ENCODE results near the gene DCPS.
"Not testable (repeated sequence)": the region's sequence is repeated elsewhere in the genome, so short reads cannot be mapped to it uniquely, and the experiment has no call there.

Gene DCPS

DNA sequence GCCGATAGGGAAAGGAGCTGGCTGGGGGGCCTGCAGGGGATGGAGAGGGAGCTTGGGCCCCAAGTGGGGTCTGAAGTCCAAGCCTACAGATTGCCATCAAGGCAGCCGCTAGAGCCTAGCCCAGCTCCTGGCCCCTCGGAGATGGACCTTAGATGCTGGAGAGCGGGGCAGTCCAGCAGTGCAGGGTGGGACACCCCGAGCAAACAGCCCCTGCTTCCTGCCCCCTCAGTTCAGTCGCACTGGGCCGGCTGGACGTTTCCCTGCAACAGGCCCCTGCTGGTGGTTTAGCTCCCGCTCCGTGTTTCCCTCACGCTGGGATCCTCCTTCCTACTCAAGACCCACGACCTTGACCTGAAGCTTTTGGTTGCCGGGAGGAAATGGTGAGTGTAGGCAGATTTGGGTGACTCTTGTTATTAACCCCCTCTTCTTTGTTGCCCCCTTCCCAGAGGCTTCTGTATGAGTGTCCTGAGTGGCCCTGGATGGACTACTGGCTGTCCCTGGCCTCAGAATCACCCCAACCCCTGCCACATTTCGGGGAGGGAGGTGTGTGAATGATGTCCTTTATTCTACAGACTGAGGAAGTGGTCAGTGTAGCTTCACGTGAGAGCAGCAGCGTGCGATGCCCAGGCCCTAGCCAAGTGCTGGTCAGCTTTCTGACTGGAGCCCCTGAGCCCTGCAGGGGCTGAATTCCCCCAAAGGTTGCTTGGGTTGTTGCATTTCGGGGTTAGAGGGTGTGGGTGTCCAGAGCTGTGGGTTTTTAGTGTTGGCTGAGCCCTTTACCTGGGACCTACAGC lies 54.3 kb downstream of the DCPS start:
- DNase-seq (ENCODE audit: extremely low read depth in 1 of 2, low read depth in 1 of 2), result no peak

DNA sequence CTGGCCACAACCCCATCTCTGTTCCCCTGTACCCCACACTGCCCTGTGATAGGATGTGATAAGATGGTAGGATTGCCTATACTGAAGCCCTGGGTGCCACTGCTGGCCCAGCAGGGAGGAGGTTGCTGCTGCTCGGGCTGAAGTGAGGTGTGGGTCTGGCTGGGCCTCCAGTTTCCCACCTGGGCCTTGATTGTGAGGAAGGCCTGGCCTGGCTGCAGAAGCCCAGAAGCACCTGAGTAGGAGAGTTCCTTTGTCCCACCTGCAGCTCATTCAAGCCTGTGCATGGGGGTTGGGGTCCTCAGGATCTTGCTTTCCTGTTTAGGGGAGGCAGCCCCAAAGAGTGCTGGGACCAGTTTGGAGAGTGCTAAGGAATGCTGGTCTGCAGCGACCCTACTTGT lies 54.9 kb downstream of the DCPS start:
- DNase-seq (ENCODE audit: extremely low read depth in 1 of 2, low read depth in 1 of 2), result no peak

DNA sequence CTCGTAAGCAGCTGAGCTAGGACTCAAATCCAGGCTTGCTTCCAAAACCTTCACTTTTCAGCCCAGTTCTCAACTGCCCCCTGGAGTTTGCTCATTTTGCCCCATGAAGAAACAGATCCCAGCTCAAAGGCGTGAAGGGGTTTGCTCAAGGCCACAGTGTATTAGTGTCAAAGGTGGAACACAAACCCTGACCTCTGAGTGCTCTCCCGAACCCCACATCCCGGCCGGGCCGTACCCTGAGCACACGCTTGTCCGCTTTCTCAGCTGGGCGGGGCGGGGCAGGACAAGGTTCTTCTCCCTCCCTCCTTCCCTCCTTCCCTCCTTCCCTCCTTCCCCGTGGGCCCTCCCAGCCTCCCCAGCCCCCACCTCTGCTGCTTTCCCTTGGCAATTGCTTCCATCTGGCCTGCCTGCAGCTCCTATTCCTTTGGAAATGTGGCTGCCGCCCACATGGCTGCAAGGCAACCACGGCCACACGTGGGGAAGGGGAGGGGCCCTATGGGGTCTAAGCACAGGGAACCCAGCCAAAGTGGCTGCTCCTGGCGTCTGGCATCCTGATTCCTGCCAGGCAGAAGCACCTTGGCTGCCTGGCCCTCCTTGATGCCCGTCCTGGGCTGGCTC lies 55.7 kb downstream of the DCPS start:
- no peak for DNase-seq (ENCODE audit: extremely low read depth in 1 of 2, low read depth in 1 of 2)

DNA sequence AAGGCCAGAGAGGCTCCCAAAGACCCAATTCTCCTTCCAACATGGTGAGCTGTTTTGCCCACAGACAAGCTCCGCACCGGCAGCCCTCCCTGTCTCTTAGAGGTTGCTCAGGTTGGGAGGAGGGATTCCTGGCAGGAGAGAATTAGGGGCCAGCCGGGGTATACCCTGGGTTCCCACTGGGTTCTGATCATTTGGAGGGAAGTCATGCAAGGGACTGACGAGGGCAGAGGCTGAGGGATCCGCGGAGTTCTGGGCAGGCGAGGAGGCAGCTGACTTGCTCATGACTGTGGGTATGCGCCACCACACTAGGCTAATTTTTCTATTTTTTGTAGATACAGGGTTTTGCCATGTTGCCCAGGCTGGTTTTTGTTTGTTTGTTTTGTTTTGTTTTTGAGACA lies 56.2 kb downstream of the DCPS start:
- DNase-seq (ENCODE audit: extremely low read depth in 1 of 2, low read depth in 1 of 2), result no peak

DNA sequence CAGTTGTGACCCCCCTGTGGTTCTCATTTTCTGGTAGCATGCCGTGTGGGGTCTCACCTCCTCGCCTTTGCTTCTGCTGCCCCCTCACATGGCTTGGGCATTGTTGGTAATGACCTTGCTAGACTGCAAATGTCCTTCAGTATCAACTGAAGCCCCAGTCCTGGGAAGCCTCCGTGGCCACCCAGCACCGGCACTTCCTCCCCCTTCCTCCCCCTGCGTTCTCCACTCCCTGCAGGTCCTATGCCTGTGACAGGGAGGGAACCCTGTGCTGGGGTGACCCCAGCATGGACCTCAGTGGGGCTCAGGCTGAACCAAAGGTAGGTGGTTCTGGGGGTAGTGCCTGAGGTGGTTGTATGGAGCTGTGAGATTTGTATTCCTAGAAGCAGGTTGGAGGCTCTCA lies 57.5 kb downstream of the DCPS start:
- DNase-seq (ENCODE audit: extremely low read depth in 1 of 2, low read depth in 1 of 2), result no peak

DNA sequence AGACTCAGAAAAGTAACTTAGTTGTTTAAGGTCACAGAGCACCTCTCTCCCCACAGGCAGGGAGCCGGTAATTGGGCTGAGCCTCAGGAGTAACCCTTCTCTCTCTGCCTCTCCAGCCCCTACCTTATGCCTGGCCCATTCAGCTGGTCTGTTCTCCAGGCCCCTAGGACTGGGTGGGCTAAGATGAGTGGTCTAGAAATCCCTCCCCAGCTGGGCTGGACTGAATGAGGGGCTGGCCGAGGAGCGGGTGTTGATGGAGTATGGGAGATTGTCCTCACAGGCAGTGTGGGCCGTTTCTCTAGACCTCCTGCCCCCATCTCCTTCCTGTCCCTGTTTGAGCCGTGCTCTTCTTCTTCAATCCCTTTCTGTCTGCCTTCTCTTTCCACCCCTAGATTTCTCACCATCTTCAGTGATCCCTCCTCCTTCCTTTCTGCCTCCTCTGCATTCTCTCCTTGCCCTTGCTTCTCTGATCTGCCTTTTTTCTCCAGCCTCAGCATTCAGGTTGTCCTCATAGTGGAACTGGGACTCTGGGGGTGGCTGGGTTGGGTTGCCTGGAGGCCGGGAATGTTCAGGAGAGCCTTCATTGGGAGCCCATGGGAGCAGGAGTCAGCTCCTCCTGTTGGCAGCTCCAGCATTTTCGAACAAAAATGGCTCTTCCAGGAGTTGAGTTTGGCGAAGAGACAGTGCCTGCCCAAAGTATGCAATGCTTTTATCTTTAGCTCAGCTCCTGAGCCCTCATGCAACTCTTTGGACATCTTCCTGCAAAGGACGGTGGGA lies 59.2 kb downstream of the DCPS start:
- no peak for DNase-seq (ENCODE audit: extremely low read depth in 1 of 2, low read depth in 1 of 2)

DNA sequence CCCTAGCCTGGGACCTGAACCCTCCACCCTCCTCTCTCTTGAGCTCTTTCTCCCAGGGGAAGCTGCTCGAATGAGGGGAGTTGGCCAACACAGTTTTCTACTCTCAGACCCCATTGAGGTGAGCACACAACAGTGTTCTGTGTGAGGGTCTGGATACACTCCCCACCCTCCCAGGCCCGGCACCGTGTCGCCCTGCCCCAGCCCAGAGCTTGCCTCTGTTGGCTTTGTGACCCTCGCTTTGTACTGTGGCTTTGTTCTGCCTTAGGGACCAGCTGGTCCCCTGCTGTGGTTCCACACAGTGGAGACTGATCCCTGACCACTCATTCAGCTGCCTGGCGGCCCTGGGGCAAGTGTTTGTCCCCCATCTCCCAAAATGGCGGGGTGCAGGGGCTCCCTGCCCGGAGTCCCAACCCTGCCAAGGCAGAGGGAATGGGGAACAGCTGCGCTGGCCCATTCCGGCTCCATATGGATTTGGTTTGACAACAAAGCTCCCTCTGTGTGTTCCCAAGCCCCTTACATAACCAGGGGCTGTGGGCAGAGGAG lies 59.9 kb downstream of the DCPS start:
- DNase-seq (ENCODE audit: extremely low read depth in 1 of 2, low read depth in 1 of 2), result no peak

DNA sequence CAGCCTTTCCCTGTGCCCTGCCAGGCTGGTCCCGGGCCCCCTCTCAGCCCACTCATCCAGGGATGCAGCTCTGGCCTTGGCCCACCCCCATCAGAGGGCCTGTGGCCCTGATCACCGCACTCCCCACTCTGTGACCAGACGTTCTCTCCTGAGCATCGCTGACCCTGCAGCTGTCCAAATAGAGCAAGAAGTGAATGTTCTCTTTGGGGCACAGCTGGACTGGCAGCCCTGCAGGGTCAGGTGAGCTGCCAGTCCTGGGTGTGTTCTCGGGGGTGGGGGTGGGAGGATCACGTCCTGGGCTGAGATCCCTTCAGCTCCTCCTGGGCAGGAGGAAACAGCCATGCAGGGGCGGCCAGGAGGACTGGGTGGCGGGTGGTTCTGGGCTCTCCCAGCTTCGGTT lies 60.9 kb downstream of the DCPS start:
- DNase-seq (ENCODE audit: extremely low read depth in 1 of 2, low read depth in 1 of 2), result not testable (repeated sequence)

DNA sequence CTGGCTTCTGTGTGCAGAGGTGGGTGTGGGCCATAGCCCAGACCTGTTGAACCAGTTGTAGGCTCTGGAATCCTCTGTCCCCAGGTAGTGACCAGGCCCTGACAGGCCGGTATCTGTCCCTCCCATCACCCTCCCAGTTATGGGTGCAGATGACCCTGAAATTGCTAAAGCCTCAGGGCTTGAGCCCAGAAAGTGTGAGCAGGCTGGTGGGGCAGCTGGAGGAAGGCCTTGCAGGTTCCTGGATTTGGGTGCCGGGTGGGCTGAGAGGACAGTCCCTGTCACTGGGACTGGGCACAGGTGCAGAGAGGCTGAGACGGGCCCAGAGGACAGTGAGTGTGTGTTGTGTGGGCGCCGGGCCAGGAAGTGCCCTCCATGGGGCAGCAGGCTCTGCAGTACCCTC lies 61.6 kb downstream of the DCPS start:
- not testable (repeated sequence) for DNase-seq (ENCODE audit: extremely low read depth in 1 of 2, low read depth in 1 of 2)

DNA sequence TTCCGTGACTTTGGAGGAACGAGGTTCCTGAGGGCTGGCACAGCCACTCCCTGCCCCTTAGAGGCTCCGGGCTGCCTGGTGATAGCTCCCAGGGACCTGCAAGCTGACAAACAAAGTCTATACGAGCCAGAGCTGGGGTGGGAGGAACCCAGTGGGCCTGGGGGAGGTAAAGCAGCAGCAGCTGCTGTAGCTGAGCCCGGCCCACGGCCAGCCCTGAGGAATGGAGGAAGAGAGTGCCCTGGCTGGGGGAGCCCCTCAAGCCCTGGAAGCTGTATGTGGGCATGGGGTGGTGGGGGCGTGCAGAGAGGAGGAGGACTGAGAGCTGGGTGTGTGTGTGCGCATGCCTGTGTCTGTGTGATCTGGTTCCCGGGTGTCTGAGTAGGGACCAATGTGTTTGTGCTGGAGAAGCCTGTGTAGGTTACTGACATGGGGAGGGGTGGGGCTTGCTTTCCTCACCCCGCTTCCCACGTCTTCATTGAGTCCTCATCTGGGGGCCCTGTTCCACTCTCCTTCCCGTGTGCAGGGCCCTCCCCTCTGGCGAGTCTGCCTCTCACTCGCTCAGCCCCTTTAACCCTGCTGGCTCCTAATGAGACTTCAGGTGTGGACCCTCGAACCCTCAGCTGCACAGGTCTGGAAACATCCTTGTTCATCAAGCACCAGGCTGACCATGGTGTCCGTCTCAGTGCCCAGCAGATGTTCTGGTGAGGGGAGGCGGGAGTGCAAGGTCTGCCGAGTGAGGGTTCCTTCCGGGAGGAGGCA lies 62.4 kb downstream of the DCPS start:
- no peak for DNase-seq (ENCODE audit: extremely low read depth in 1 of 2, low read depth in 1 of 2)

DNA sequence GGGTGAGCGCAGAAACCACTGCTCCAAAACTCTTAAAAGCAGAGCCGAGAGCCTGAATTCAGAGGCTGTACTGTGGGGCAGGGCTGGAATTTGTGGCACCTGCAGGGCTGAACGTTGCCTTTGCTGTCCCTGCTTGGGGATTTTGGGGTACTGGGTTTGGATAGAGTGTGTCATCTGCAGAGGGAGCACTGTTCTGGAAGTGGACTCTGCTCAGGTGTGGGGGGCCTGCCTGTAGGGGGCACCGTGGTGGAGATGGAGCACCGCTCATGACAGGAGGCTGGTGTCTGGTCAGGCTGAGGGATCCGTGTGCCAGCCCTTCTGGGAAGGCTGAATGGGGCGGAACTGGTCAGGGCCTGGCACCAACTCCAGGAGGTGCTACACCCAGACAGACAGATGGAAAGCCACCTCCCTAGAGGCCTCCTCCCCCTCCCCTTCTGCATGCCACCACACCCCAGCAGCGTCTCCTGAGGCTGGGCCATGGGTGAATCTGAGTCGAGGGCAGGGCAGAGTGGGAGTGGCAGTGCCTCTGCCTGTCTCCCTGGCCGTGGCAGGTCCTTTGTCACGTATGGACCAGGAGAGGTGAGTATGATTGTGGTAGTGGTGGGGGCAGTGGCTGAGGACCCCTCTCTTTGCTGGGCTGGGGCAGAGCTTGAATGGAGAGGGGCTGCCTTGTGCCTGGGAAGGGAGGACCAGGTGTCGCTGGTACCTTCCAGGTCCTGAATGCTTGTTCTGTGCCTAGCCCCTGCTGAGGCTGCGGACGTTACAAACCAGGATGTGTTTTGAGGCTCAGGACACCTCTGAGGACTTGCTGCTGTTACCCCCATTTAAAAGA lies 63.2 kb downstream of the DCPS start:
- DNase-seq (ENCODE audit: extremely low read depth in 1 of 2, low read depth in 1 of 2), result not testable (repeated sequence)

DNA sequence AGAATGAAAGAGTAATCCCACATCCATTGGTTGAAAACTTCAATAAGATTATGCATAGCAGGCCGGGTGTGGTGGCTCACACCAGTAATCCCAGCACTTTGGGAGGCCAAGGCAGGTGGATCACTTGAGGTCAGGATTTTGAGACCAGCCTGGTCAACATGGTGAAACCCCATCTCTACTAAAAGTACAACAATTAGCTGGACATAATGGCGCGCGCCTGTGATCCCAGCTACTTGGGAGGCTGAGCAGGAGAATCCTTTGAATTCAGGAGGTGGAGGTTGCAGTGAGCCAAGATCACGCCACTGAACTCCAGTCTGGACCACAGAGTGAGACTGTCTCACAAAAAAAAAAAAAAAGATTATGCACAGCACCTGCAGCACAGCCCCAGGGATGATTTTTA lies 63.9 kb downstream of the DCPS start:
- not testable (repeated sequence) for DNase-seq (ENCODE audit: extremely low read depth in 1 of 2, low read depth in 1 of 2)

DNA sequence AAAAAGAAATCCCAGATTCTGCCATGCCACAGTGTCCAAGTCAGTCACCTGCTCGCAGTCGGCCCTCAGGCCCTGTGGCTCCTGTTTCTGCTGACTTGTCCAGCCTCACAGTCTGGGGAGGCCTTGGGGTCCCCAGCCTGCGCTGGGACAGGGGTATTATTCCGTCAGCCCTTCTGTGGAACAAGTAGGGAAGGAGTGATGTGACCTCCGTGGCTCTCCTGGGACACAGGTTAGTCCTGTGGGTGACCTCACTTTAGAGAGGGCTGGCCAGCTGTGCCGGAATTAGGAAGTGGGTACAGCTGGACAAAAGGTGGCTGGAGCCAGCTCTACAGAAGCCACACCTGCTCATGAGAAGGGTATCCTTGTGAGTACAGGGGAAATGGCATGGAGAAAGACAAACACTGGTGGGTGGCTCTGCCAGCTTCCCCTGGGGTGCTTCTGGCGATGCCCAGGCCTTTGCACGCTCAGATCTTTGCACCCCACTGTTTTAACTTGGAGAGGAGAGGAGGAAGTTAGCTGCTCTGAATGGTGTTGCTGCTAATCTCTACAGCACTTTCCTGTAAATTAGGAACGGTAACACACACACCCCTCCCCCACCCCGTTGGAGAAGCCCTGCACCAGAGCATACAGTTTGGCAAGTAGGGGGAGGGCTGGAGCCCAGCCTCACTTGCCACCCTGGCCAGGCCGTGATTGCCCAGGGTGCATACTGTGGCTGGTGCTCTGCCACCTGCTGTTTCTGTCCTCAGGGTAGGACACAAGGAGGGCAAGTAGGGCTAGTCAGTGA lies 64.7 kb downstream of the DCPS start:
- DNase-seq (ENCODE audit: extremely low read depth in 1 of 2, low read depth in 1 of 2), result not testable (repeated sequence)

DNA sequence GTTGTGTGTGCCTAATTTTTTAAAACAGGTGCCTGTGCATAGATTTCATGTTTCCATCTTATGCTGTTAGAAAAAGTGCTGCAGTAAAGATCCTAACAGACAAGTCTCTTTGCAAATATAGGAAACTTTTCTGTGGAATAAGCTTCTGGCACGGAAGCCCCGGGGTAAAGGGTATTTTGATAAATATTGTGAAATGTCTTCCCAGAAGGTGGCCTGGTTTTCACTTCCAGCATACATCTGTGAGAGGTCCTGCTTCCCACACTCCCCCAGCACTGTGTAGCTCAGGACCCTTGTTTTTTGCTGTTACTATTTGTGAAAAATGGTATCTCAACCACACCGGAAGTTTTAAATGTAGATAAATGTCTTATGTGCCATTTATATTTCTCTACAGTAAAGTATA lies 66.2 kb downstream of the DCPS start:
- DNase-seq (ENCODE audit: extremely low read depth in 1 of 2, low read depth in 1 of 2), result no peak

DNA sequence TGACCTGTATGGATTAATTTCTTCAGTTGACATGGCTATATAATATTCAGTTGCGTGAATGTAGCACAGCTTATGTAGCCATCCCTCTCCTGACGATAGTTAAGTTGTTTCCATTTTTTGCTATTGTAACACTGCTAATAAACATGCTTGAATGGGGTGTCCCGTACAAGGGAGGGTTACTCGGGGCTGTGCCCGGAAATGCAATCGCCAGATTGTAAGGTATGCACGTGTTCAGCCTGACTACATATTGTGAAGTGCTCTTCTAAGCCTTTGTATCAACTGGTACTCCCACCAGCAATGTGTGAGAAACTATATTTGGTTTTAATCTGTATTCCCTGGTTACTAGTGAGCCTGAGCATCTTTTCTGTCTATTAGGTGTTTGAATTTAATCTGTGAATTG lies 67.7 kb downstream of the DCPS start:
- DNase-seq (ENCODE audit: extremely low read depth in 1 of 2, low read depth in 1 of 2), result no peak

DNA sequence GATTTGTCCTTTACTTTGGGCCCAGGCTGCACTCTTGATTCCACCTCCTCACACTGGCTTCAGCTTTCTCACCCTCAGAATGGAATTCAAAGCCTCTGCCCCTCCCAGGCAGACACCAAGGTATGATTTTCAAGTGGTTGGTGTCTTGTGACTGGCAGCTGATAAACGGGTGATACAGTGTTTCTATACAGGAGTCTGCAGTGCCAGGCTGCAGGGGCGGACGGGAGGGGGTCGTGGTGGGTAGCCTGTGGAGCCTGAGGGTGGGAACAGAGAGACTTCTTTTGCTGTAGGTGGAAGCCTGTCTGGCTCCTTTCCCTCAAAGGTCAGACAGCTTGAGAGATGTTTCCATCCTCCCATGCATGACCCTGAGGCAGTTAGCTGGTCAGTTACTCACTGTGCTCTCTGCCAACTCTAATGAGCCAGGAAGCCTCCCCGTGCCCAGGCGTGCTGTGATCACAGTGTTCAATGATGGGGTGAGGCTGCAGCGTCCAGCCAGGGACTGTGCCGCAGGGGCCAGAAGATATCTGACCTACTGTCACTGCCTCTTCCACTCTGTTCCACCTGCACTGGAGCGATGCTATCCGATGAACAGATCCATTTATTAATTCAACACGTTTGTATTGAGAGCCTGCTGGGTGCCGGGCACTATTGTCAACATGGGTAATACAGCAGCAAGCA lies 69.7 kb downstream of the DCPS start:
- DNase-seq (ENCODE audit: extremely low read depth in 1 of 2, low read depth in 1 of 2), result not testable (repeated sequence)

DNA sequence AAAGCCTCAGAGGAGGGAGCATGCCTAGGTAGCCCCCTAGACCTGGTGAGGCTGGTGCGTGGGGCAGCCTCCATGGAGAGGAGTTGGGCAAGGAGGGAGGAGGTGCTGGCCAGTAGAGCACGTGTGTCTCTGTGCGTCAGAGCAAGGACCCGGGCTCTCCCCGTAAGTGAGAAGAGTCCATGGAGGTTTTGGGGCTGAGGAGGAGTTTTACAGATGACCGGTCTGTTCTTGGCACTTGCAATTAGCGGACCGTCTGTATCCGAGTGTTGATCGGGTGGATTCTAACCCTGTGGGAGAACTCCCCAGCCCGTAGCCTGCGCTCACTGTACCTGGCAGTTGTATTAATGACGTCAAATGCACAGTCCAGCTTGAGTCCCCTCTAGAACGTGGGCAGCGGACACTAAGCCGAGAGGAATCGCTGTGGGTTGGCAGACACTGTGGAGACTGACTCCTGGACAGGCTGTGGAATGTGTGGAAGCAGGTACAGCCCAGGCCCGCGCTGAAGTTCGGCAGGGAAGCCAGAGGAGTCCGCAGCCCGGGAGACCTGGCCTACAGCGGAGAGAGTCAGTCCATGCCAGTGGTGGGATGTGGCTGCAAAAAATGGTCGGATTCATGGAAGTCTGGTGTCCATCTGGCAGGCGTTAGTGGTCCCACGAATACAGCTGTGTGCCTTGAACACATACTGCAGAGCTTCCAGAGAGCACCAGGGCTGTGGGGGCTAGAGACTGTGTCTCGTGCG lies 70.9 kb downstream of the DCPS start:
- not testable (repeated sequence) for DNase-seq (ENCODE audit: extremely low read depth in 1 of 2, low read depth in 1 of 2)

DNA sequence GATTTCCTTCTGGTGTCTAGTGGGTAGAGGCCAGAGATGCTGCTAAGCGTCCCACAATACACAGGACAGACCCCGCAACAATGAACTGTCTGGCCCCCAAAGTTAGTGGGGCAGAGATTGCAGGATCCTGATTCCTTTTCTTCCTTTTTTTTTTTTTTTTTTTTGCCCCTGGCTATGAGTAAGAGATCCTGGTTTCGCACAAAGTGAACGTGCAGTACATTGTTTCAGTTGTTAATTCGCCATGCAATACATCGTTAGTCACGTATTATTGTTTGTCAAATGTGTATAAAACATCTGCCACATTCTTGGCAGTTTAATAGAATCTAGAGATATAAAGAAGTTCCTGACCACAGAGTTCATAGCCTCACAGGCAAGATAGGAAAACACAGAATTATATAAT lies 71.9 kb downstream of the DCPS start:
- DNase-seq (ENCODE audit: extremely low read depth in 1 of 2, low read depth in 1 of 2), result no peak

Measured in activated CD8-positive, alpha-beta memory T cell treated with anti-CD3 and anti-CD28 coated beads for 1 hour (primary cell).